DOHH2 (cell line): ENCODE measurements around the gene CLDN22.

ENCODE experiments used
- H3F3A ChIP-seq: fragments of 200-600 bp; sonication (generic), shearing (Covaris generic); 2 replicates; pipeline ENCODE4 v1.6.0; 2016; ENCODE audit warnings: antibody characterized with exemption, mild to moderate bottlenecking; ENCODE audit not compliant: control insufficient read depth, insufficient read depth
- H3K27ac ChIP-seq: fragments of 200-600 bp; sonication (generic); 2 replicates; pipeline ENCODE4 v1.5.1; 2014; ENCODE audit warnings: low read depth, mild to moderate bottlenecking, low read length, moderate library complexity
- H3K27me3 ChIP-seq: fragments of 200-600 bp; sonication (generic); 2 replicates; pipeline ENCODE4 v1.6.1; 2014; ENCODE audit warnings: mild to moderate bottlenecking, low read length, mixed read lengths; ENCODE audit not compliant: control insufficient read depth
- H3K36me3 ChIP-seq: fragments of 200-600 bp; sonication (generic); 2 replicates; pipeline ENCODE4 v1.6.1; 2014; ENCODE audit warnings: mild to moderate bottlenecking, low read length, moderate library complexity, mixed read lengths; ENCODE audit not compliant: control insufficient read depth
- H3K4me1 ChIP-seq: fragments of 200-600 bp; sonication (generic); 2 replicates; pipeline ENCODE4 v1.6.1; 2014; ENCODE audit warnings: mild to moderate bottlenecking, low read length, mixed read lengths; ENCODE audit not compliant: control insufficient read depth
- H3K4me2 ChIP-seq: fragments of 200-600 bp; sonication (generic); 2 replicates; pipeline ENCODE4 v1.6.0; 2014; ENCODE audit warnings: mild to moderate bottlenecking, low read length, moderate library complexity
- H3K4me3 ChIP-seq: fragments of 200-600 bp; sonication (generic); 2 replicates; pipeline ENCODE4 v1.5.1; 2014; ENCODE audit warnings: mild to moderate bottlenecking, low read length, mixed read lengths
- H3K79me2 ChIP-seq: fragments of 200-600 bp; sonication (generic); 2 replicates; pipeline ENCODE4 v1.6.1; 2014; ENCODE audit warnings: mild to moderate bottlenecking, low read length, mixed read lengths; ENCODE audit not compliant: control insufficient read depth
- H3K9me2 ChIP-seq: fragments of 200-600 bp; sonication (generic); replicated peaks from 2 replicates; pipeline ENCODE4 v1.6.1; 2014; ENCODE audit warnings: mild to moderate bottlenecking, low read length, mixed read lengths; ENCODE audit not compliant: control insufficient read depth
- H3K9me3 ChIP-seq: fragments of 200-600 bp; sonication (generic); 2 replicates; pipeline ENCODE4 v1.6.1; 2014; ENCODE audit warnings: antibody characterized with exemption, low read length, mixed read lengths; ENCODE audit not compliant: control insufficient read depth, insufficient read depth
- H4K20me1 ChIP-seq: fragments of 200-600 bp; sonication (generic); 2 replicates; pipeline ENCODE4 v1.6.0; 2014; ENCODE audit warnings: low read depth, mild to moderate bottlenecking, antibody characterized with exemption, low read length, moderate library complexity; ENCODE audit not compliant: control insufficient read depth, insufficient read depth
- EZH2phosphoT487 ChIP-seq: fragments of 200-600 bp; sonication (generic); IDR thresholded peaks from 2 replicates; pipeline ENCODE4 v1.6.1; 2017; ENCODE audit warnings: borderline replicate concordance, mild to moderate bottlenecking, antibody characterized with exemption, low read length, moderate library complexity, mixed read lengths
- TF ChIP-seq, protein P1 (sequence below): fragments of 200-600 bp; sonication (generic); IDR thresholded peaks from one replicate; pipeline ENCODE4 v1.5.1; 2014; ENCODE audit warnings: antibody characterized with exemption, mild to moderate bottlenecking, low read depth, low read length; ENCODE audit not compliant: poor library complexity, severe bottlenecking

Gene CLDN22

GRCh38 chr4:183284965-183285364 lies 35.1 kb downstream of the CLDN22 start:
- no peak for TF ChIP-seq EZH2phosphoT487
- TF ChIP-seq, protein P1, sequence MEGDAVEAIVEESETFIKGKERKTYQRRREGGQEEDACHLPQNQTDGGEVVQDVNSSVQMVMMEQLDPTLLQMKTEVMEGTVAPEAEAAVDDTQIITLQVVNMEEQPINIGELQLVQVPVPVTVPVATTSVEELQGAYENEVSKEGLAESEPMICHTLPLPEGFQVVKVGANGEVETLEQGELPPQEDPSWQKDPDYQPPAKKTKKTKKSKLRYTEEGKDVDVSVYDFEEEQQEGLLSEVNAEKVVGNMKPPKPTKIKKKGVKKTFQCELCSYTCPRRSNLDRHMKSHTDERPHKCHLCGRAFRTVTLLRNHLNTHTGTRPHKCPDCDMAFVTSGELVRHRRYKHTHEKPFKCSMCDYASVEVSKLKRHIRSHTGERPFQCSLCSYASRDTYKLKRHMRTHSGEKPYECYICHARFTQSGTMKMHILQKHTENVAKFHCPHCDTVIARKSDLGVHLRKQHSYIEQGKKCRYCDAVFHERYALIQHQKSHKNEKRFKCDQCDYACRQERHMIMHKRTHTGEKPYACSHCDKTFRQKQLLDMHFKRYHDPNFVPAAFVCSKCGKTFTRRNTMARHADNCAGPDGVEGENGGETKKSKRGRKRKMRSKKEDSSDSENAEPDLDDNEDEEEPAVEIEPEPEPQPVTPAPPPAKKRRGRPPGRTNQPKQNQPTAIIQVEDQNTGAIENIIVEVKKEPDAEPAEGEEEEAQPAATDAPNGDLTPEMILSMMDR, result no peak
- H3K36me3 ChIP-seq, result no peaks in the 10 kb centered on the region
- no peaks in the 10 kb centered on the region for H3K79me2 ChIP-seq
- H3K27me3 ChIP-seq, result 0 out of 2 replicates have a peak, but pooled peaks cover 2% of the 10 kb centered on the region
- no peak overlapping the region for H3K27ac ChIP-seq
- H4K20me1 ChIP-seq, result no peaks in the 10 kb centered on the region
- H3K4me1 ChIP-seq, result no peaks in the 10 kb centered on the region
- H3K9me2 ChIP-seq, result no peaks in the 10 kb centered on the region
- H3K4me3 ChIP-seq, result no peak overlapping the region
- H3F3A ChIP-seq, result no peaks in the 10 kb centered on the region
- no peak overlapping the region for H3K4me2 ChIP-seq
- no peaks in the 10 kb centered on the region for H3K9me3 ChIP-seq

DNA sequence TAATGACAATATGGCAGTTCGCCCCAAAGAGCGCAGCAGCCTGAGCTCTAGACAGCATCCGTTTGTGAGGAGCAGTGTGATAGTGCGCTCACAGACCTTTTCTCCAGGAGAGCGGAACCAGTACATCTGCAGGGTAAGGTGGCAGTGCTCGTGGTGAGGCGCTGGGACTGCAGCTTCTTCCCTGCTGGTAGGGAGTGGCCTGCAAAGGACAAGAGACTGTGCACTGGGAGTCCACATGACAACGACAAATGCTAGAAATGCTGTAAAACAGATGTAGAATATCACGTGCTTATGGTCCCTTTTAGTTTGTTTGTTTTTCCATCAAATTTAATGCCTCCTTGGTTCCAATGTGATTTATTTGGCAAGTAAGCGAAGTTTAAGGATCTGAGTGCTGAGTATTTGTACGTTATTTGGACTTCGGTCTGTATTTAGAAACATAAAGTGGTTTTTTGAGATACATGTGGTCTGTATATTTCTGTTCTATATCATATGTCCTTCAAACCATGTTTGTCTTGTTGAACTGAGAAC lies 35.8 kb downstream of the CLDN22 start:
- no peak overlapping the region for H3K4me3 ChIP-seq
- H3K4me2 ChIP-seq, result no peak overlapping the region
- 0 out of 2 replicates have a peak, but pooled peaks cover 2% of the 10 kb centered on the region for H3K27me3 ChIP-seq
- no peaks in the 10 kb centered on the region for H3K9me3 ChIP-seq
- no peaks in the 10 kb centered on the region for H4K20me1 ChIP-seq
- TF ChIP-seq EZH2phosphoT487, result no peak
- no peak overlapping the region for H3K27ac ChIP-seq
- H3K4me1 ChIP-seq, result no peaks in the 10 kb centered on the region
- no peaks in the 10 kb centered on the region for H3K9me2 ChIP-seq
- H3K79me2 ChIP-seq, result no peaks in the 10 kb centered on the region
- no peaks in the 10 kb centered on the region for H3F3A ChIP-seq
- H3K36me3 ChIP-seq, result no peaks in the 10 kb centered on the region

GRCh38 chr4:183276106-183276505 lies 44.0 kb downstream of the CLDN22 start:
- no peaks in the 10 kb centered on the region for H3K9me3 ChIP-seq
- no peak overlapping the region for H3K27ac ChIP-seq
- no peaks in the 10 kb centered on the region for H4K20me1 ChIP-seq
- H3K4me1 ChIP-seq, result no peaks in the 10 kb centered on the region
- no peaks in the 10 kb centered on the region for H3K9me2 ChIP-seq
- no peaks in the 10 kb centered on the region for H3K79me2 ChIP-seq
- no peaks in the 10 kb centered on the region for H3F3A ChIP-seq
- TF ChIP-seq, protein P1, result no peak
- TF ChIP-seq EZH2phosphoT487, result no peak
- no peaks in the 10 kb centered on the region for H3K27me3 ChIP-seq
- H3K36me3 ChIP-seq, result no peaks in the 10 kb centered on the region
- H3K4me2 ChIP-seq, result no peak overlapping the region
- H3K4me3 ChIP-seq, result no peak overlapping the region

- H3K4me1 ChIP-seq, result no peaks in the 10 kb centered on the region
- H3K9me2 ChIP-seq, result no peaks in the 10 kb centered on the region
- H4K20me1 ChIP-seq, result no peaks in the 10 kb centered on the region
- no peak overlapping the region for H3K4me3 ChIP-seq
- no peak overlapping the region for H3K4me2 ChIP-seq
- TF ChIP-seq EZH2phosphoT487, result no peak
- TF ChIP-seq, protein P1, result no peak
- H3K27ac ChIP-seq, result no peak overlapping the region
- H3K9me3 ChIP-seq, result no peaks in the 10 kb centered on the region
- no peaks in the 10 kb centered on the region for H3K27me3 ChIP-seq
- H3F3A ChIP-seq, result no peaks in the 10 kb centered on the region
- no peaks in the 10 kb centered on the region for H3K79me2 ChIP-seq
- H3K36me3 ChIP-seq, result no peaks in the 10 kb centered on the region
Observed at GRCh38 chr4:183272384-183272783, 47.7 kb downstream of the CLDN22 start.
